ENCODE results near the gene DHDH. TPM values are rescaled to one million over a fixed set of nuclear protein-coding genes. Genes with fewer than 3 reads are reported as not detected.

DHDH gene
- total and polyA plus RNA-seq, 3 experiments from 2014 or later = 0.31 to 0.53 (median 0.42) TPM

- H3K4me1 ChIP-seq (ENCODE audit: insufficient read depth, low read length) = peaks cover 37% of the 10 kb centered on the region
Measured at GRCh38 chr19:48961673-48962028, 28.2 kb downstream of the DHDH start.

DNA sequence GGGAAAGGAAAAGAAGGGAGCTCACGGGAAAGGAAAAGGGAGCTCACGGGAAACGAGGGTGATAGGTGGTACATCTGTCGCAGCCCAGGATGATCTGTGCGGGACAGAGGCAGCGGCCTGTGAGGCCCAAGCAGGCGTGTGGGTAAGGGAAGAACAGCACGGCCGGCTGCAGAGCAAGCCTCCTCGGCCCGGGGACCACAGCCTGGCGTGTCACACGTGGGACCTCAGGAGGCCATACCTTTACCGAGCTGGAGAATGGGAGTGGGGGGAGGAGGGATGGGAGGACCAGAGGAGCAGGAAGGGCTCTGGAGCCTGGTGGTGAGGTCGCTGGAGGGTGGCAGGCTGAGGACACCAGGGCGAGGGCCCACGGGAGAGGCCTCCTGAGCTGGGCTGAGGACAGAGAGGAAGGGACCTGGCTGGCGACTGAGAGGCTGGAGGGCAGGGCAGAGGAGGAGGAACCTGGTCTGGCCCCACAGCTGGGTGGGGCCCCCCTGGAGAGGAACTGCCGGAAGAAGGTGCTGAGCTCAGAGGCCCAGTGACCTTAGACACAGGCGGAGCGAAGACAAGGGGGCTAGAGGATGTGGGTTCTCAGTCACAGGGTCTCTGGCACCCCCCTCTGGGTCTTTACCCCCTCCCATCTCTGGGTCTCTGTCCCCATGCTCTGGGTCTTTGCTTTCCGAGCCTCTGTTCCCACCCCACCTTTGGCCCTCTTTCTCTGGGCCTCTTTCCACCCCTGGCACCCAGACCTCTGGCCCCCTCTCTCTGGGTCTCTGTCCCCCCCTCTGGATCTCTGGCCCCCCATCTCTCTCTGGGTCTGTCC, 28.7 kb downstream of the DHDH start:
- peak overlapping the region; percentile 58 to 96 (median 86) for H3K27ac Mint-ChIP-seq
- H3K4me3 ChIP-seq (ENCODE audit: low read length) = no peak overlapping the region
- peaks cover 0 to 8% of the 10 kb centered on the region in 2 donors for H3K27me3 Mint-ChIP-seq
- H3K4me1 ChIP-seq (ENCODE audit: insufficient read depth, low read length) = peaks cover 42% of the 10 kb centered on the region
- peaks cover 59 to 79% (median 67%) of the 10 kb centered on the region in 3 donors for H3K4me1 Mint-ChIP-seq
- H3K9me3 ChIP-seq (ENCODE audit: low read length) = no peaks in the 10 kb centered on the region
- POLR2A ChIA-PET = interaction anchor here (0.7 to 1.2 kb wide), 4 partner anchors 8 to 317 kb away, joined by 3 to 7 read pairs (median 4); partner anchors contain the start of genes BAX and NUCB1
- peak in 4 of 5 donors; percentile 16 to 59 (median 34) for DNase-seq
- peaks cover 0 to 30% (median 4%) of the 10 kb centered on the region in 3 donors for H3K36me3 Mint-ChIP-seq
- peaks cover 6% of the 10 kb centered on the region for H3K36me3 ChIP-seq (ENCODE audit: insufficient read depth, low read length)
- peak overlapping the region; percentile 94 for H3K27ac ChIP-seq (ENCODE audit: low read depth, low read length)
- no peaks in the 10 kb centered on the region for H3K9me3 Mint-ChIP-seq
- peak overlapping the region; percentile 46 to 98 (median 64) for H3K4me3 Mint-ChIP-seq
- H3K27me3 ChIP-seq (ENCODE audit: insufficient read depth, low read length, poor library complexity, severe bottlenecking) = no peaks in the 10 kb centered on the region
- CTCF ChIA-PET = interaction anchor here (1.0 to 1.8 kb wide), 3 partner anchors 9 to 31 kb away, joined by 3 to 5 read pairs (median 4); partner anchors contain the start of genes GYS1 and RUVBL2

More at GRCh38 chr19:48961673-48962028, 28.2 kb downstream of the DHDH start:
- Mint-ChIP-seq H3K27me3 (peaks cover 0 to 8% of the 10 kb centered on the region in 2 donors), H3K4me1 (peaks cover 57 to 78% (median 69%) of the 10 kb centered on the region in 3 donors), H3K9me3 (no peaks in the 10 kb centered on the region), H3K27ac (peak overlapping the region in 7 of 8 donors; percentile 58 to 96 (median 86)), H3K4me3 (peak overlapping the region in 5 of 7 donors; percentile 43 to 64 (median 46)), H3K36me3 (peaks cover 0 to 28% (median 6%) of the 10 kb centered on the region in 3 donors)
- peaks cover 6% of the 10 kb centered on the region for H3K36me3 ChIP-seq (ENCODE audit: insufficient read depth, low read length)
- no peaks in the 10 kb centered on the region for H3K9me3 ChIP-seq (ENCODE audit: low read length)
- H3K27me3 ChIP-seq (ENCODE audit: insufficient read depth, low read length, poor library complexity, severe bottlenecking) = no peaks in the 10 kb centered on the region
- ChIA-PET POLR2A (interaction anchor here (0.7 to 1.2 kb wide), 6 partner anchors 7 to 316 kb away, joined by 3 to 7 read pairs (median 4); partner anchors contain the start of genes BAX and NUCB1), CTCF (interaction anchor here (1.0 to 1.8 kb wide), 3 partner anchors 9 to 32 kb away, joined by 3 to 5 read pairs (median 4); partner anchors contain the start of genes GYS1 and RUVBL2)
- no peak overlapping the region for H3K4me3 ChIP-seq (ENCODE audit: low read length)
- peak overlapping the region; percentile 94 for H3K27ac ChIP-seq (ENCODE audit: low read depth, low read length)
- no peak for DNase-seq

DNA sequence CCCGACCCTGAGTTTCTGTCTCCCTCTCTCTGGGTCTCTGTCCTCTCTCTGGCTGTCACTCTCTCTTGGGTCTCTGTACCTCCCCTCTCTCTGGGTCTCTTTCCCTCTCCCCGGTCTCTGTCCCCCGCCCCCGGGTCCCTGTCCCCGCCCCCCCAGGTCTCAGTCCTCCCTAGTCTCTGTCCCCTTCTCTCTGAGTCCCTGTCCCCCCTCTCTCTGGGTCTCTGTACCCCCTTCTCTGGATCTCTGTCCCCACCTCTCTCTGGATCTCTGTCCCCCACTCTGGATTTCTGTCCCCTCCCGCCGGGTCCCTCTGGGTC, 29.3 kb downstream of the DHDH start:
- CTCF ChIA-PET = interaction anchor here (1.0 to 1.8 kb wide), 2 partner anchors 8 to 31 kb away, joined by 3 to 5 read pairs; partner anchors contain the start of genes GYS1 and RUVBL2
- H3K36me3 Mint-ChIP-seq = peaks cover 0 to 31% (median 0%) of the 10 kb centered on the region in 3 donors

GRCh38 chr19:48963371-48964204, 30.1 kb downstream of the DHDH start:
- Mint-ChIP-seq H3K4me3 (peak overlapping the region; percentile 91 to 100 (median 100)), H3K27ac (peak overlapping the region; percentile 85 to 99 (median 95))

More for the DNA sequence above, 29.3 kb downstream of the DHDH start:
- H3K4me1 Mint-ChIP-seq = peaks cover 56 to 79% (median 63%) of the 10 kb centered on the region in 3 donors
- DNase-seq = no peak
- H3K27ac ChIP-seq (ENCODE audit: low read depth, low read length) = peak overlapping the region; percentile 94
- peak overlapping the region; percentile 58 to 99 (median 88) for H3K27ac Mint-ChIP-seq
- no peaks in the 10 kb centered on the region for H3K9me3 Mint-ChIP-seq
- no peaks in the 10 kb centered on the region for H3K9me3 ChIP-seq (ENCODE audit: low read length)
- POLR2A ChIA-PET = interaction anchor here (1.1 to 1.2 kb wide), 2 partner anchors 9 to 62 kb away, joined by 3 to 6 read pairs; partner anchors contain the start of genes BAX and NUCB1
- no peaks in the 10 kb centered on the region for H3K27me3 ChIP-seq (ENCODE audit: insufficient read depth, low read length, poor library complexity, severe bottlenecking)
- H3K4me1 ChIP-seq (ENCODE audit: insufficient read depth, low read length) = peaks cover 42% of the 10 kb centered on the region
- H3K4me3 ChIP-seq (ENCODE audit: low read length) = no peak overlapping the region
- peaks cover 0 to 8% of the 10 kb centered on the region in 2 donors for H3K27me3 Mint-ChIP-seq
- H3K36me3 ChIP-seq (ENCODE audit: insufficient read depth, low read length) = peaks cover 6% of the 10 kb centered on the region
- H3K4me3 Mint-ChIP-seq = peak overlapping the region; percentile 46 to 100 (median 64)

DNA sequence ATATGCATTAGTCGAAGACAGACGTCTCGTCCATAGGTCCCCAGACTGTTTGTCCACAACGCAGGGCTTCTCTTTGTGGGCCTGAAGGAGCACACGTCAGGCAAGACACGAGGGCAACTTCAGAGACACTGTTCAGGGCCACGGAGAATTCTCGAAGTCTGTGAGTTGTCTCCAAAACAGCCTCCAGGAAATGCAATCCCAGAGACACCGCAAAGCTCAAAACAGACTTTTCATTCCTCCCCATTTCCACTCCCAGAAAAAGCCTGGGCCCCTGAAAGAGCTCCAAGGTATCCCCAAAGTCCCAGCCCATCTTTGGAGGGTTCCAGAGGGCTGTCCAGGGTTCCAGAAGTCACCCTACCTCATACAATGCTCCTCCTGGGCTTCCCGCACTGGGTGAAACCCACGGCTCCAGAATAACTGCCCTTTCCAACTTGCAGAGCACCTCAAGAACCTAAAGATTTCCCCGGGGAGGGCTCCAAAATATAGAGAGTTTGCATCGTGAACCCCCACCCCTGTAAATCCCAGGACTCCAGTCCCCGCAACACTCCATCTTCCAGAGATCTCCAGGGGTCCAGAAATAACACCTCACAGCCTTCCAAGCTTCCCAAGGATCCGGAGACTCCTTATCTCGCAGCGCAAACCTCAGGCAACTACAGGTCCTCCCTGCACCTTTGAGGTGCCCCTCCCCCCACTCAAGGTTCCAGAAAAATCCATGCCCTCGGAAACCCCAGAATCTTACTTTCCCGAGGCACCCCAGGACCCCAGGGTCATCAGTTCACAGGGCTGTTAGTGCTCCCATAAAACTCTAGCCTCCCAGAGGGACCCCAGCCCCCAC, 30.9 kb downstream of the DHDH start:
- peaks cover 55 to 80% (median 59%) of the 10 kb centered on the region in 3 donors for H3K4me1 Mint-ChIP-seq
- peak in 1 of 5 donors; percentile 29 for DNase-seq
- H3K9me3 Mint-ChIP-seq = no peaks in the 10 kb centered on the region
- peak overlapping the region; percentile 94 for H3K27ac ChIP-seq (ENCODE audit: low read depth, low read length)
- no peaks in the 10 kb centered on the region for H3K27me3 ChIP-seq (ENCODE audit: insufficient read depth, low read length, poor library complexity, severe bottlenecking)
- H3K36me3 Mint-ChIP-seq = peaks cover 2 to 44% (median 5%) of the 10 kb centered on the region in 3 donors
- H3K27ac Mint-ChIP-seq = peak overlapping the region; percentile 85 to 99 (median 95)
- H3K4me3 ChIP-seq (ENCODE audit: low read length) = peak overlapping the region; percentile 72
- H3K27me3 Mint-ChIP-seq = peaks cover 0 to 9% of the 10 kb centered on the region in 2 donors
- peaks cover 42% of the 10 kb centered on the region for H3K4me1 ChIP-seq (ENCODE audit: insufficient read depth, low read length)
- peak overlapping the region; percentile 91 to 100 (median 100) for H3K4me3 Mint-ChIP-seq
- POLR2A ChIA-PET = interaction anchor here (0.6 to 3.4 kb wide), 7 partner anchors 10 to 92 kb away, joined by 3 to 18 read pairs (median 4); partner anchors contain the start of genes BAX, GYS1, PPP1R15A and RUVBL2
- peaks cover 16% of the 10 kb centered on the region for H3K36me3 ChIP-seq (ENCODE audit: insufficient read depth, low read length)
- CTCF ChIA-PET = interaction anchor here (1.2 to 3.7 kb wide), 4 partner anchors 28 to 169 kb away, joined by 3 to 20 read pairs (median 7); partner anchors contain the start of genes GYS1 and RUVBL2
- no peaks in the 10 kb centered on the region for H3K9me3 ChIP-seq (ENCODE audit: low read length)

More at GRCh38 chr19:48963371-48964204, 30.1 kb downstream of the DHDH start:
- no peaks in the 10 kb centered on the region for H3K27me3 ChIP-seq (ENCODE audit: insufficient read depth, low read length, poor library complexity, severe bottlenecking)
- POLR2A ChIA-PET = interaction anchor here (0.8 to 3.4 kb wide), 3 partner anchors 9 to 89 kb away, joined by 3 to 14 read pairs (median 4); partner anchors contain the start of genes BAX, GYS1 and RUVBL2
- Mint-ChIP-seq H3K4me1 (peaks cover 61 to 80% (median 61%) of the 10 kb centered on the region in 3 donors), H3K9me3 (no peaks in the 10 kb centered on the region), H3K27me3 (peaks cover 0 to 8% of the 10 kb centered on the region in 2 donors), H3K36me3 (peaks cover 2 to 36% (median 5%) of the 10 kb centered on the region in 3 donors)
- H3K4me1 ChIP-seq (ENCODE audit: insufficient read depth, low read length) = peaks cover 42% of the 10 kb centered on the region
- H3K36me3 ChIP-seq (ENCODE audit: insufficient read depth, low read length) = peaks cover 9% of the 10 kb centered on the region
- CTCF ChIA-PET = interaction anchor here (1.2 to 1.6 kb wide), 3 partner anchors 30 to 168 kb away, joined by 3 to 7 read pairs (median 7); partner anchors contain the start of genes GYS1 and RUVBL2
- peak overlapping the region; percentile 72 for H3K4me3 ChIP-seq (ENCODE audit: low read length)
- DNase-seq = peak in 4 of 5 donors; percentile 35 to 76 (median 49)
- peak overlapping the region; percentile 94 for H3K27ac ChIP-seq (ENCODE audit: low read depth, low read length)
- H3K9me3 ChIP-seq (ENCODE audit: low read length) = no peaks in the 10 kb centered on the region

DNA sequence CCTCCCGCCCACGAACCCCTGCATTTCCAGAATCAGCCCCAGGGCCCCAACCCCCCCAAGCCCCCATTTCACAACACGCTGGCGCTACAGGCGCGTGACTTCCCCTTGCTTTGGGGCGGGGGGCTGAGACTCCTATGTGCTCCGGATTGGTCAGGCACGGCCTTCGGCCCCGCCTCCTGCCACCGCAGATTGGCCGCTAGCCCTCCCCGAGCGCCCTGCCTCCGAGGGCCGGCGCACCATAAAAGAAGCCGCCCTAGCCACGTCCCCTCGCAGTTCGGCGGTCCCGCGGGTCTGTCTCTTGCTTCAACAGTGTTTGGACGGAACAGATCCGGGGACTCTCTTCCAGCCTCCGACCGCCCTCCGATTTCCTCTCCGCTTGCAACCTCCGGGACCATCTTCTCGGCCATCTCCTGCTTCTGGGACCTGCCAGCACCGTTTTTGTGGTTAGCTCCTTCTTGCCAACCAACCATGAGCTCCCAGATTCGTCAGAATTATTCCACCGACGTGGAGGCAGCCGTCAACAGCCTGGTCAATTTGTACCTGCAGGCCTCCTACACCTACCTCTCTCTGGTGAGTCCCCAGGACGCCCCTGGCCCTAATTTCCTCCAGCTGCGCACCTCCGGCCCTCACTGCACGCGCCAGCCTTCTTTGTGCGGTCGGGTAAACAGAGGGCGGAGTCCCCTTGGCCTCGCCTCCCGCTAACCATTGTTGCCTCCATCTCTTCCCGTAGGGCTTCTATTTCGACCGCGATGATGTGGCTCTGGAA, 31.7 kb downstream of the DHDH start, which contains the start of gene FTL:
Gene FTL (plus strand): TSS at position 270 of the 766 bp plus-strand sequence. CDS start 199 bp downstream, at position 469.
- CTCF ChIA-PET = interaction anchor here (1.6 to 3.7 kb wide), 3 partner anchors 27 to 170 kb away, joined by 3 to 20 read pairs (median 16); partner anchors contain the start of genes GYS1 and RUVBL2
- H3K4me3 ChIP-seq (ENCODE audit: low read length) = peak within 1 kb of the TSS; percentile 88

More for the DNA sequence above, 31.7 kb downstream of the DHDH start, which contains the start of gene FTL:
- POLR2A ChIA-PET = interaction anchor here (0.6 to 3.4 kb wide), 6 partner anchors 10 to 93 kb away, joined by 3 to 18 read pairs (median 6); partner anchors contain the start of genes BAX, GYS1, NUCB1 and PPP1R15A
- Histone ChIP-seq H3K9me3 (ENCODE audit: low read length) (no peaks in the 10 kb centered on the region), H3K36me3 (ENCODE audit: insufficient read depth, low read length) (peaks cover 16% of the 10 kb centered on the region), H3K27me3 (ENCODE audit: insufficient read depth, low read length, poor library complexity, severe bottlenecking) (no peaks in the 10 kb centered on the region), H3K4me1 (ENCODE audit: insufficient read depth, low read length) (peaks cover 42% of the 10 kb centered on the region), H3K27ac (ENCODE audit: low read depth, low read length) (peak within 1 kb of the TSS; percentile 94)
- Mint-ChIP-seq H3K4me3 (peak within 1 kb of the TSS; percentile 91 to 100 (median 100)), H3K27me3 (peaks cover 0 to 9% of the 10 kb centered on the region in 2 donors), H3K9me3 (no peaks in the 10 kb centered on the region), H3K27ac (peak within 1 kb of the TSS; percentile 90 to 99 (median 97)), H3K36me3 (peaks cover 2 to 51% (median 5%) of the 10 kb centered on the region in 3 donors), H3K4me1 (peaks cover 50 to 76% (median 59%) of the 10 kb centered on the region in 3 donors)
- peak; percentile 76 to 90 (median 85) for DNase-seq

Measured in CD8-positive, alpha-beta memory T cell (primary cell).